PC-9 (cell line): ENCODE measurements around the gene PFKFB4. TPM values are rescaled to one million over a fixed set of nuclear protein-coding genes. Genes with fewer than 3 reads are reported as not detected.

Source experiments
- BruUV-seq: library from RNA; stranded (reverse); fragments of 400-500 nt; replicated peaks from 2 replicates; lab custom pipeline; 2021; lab: Mats Ljungman, UMichigan
- CTCF ChIA-PET: fragments of 300-600 bp; sonication (Branson Sonifier 250); formaldehyde crosslinking; loops from one replicate; lab custom pipeline; 2022; ENCODE audit warnings: antibody characterized with exemption; lab: Charles Lee
- POLR2A ChIA-PET: fragments of 300-600 bp; sonication (Branson Sonifier 250); formaldehyde crosslinking; loops from one replicate; lab custom pipeline; 2022; ENCODE audit warnings: antibody characterized with exemption; ENCODE audit not compliant: unreplicated experiment; lab: Charles Lee
- DNase-seq, 2 experiments: peaks; one replicate each; pipeline versions ENCODE4 v3.0.0 to v3.0.0-alpha.2; 2015 to 2022; ENCODE audit warnings: mixed read lengths in 1 of 2
- H2AFZ ChIP-seq: fragments of 200-600 bp; sonication (generic); 2 replicates; pipeline ENCODE4 v1.8.1; 2017; ENCODE audit warnings: antibody characterized with exemption
- H3F3A ChIP-seq: fragments of 200-600 bp; sonication (generic); 2 replicates; pipeline ENCODE4 v1.8.1; 2017; ENCODE audit warnings: antibody characterized with exemption, mild to moderate bottlenecking, low read depth; ENCODE audit not compliant: insufficient read depth
- H3K27ac ChIP-seq: fragments of 200-600 bp; sonication (generic); 2 replicates; pipeline ENCODE4 v1.6.1; 2016; ENCODE audit warnings: mixed run types
- H3K27me3 ChIP-seq: fragments of 200-600 bp; sonication (generic); 2 replicates; pipeline ENCODE4 v1.6.1; 2016; ENCODE audit warnings: low read depth, mixed run types; ENCODE audit not compliant: insufficient read depth
- H3K36me3 ChIP-seq: fragments of 200-600 bp; sonication (generic); 2 replicates; pipeline ENCODE4 v1.6.1; 2016; ENCODE audit warnings: low read depth, mixed run types
- H3K4me1 ChIP-seq: fragments of 200-600 bp; sonication (generic); replicated peaks from 2 replicates; pipeline ENCODE4 v1.6.1; 2016; ENCODE audit warnings: mixed run types; ENCODE audit not compliant: insufficient read depth
- H3K4me2 ChIP-seq: fragments of 200-600 bp; sonication (generic); 2 replicates; pipeline ENCODE4 v1.6.1; 2017; ENCODE audit warnings: mixed run types
- H3K4me3 ChIP-seq: fragments of 200-600 bp; sonication (generic); 2 replicates; pipeline ENCODE4 v1.6.1; 2016; ENCODE audit warnings: mixed run types
- H3K79me2 ChIP-seq: fragments of 200-600 bp; sonication (generic); 2 replicates; pipeline ENCODE4 v1.6.1; 2017; ENCODE audit warnings: low read depth, mixed run types
- H3K9me2 ChIP-seq: fragments of 200-600 bp; sonication (generic); 2 replicates; pipeline ENCODE4 v1.8.1; 2017; ENCODE audit warnings: mild to moderate bottlenecking; ENCODE audit not compliant: insufficient read depth
- H3K9me3 ChIP-seq: fragments of 200-600 bp; sonication (generic); 2 replicates; pipeline ENCODE4 v1.8.1; 2016; ENCODE audit warnings: low read depth; ENCODE audit not compliant: insufficient read depth
- H4K20me1 ChIP-seq: fragments of 200-600 bp; sonication (generic); 2 replicates; pipeline ENCODE4 v1.8.1; 2017; ENCODE audit not compliant: insufficient read depth
- EZH2 ChIP-seq: fragments of 200-600 bp; sonication (generic); IDR thresholded peaks from 2 replicates; pipeline ENCODE4 v1.8.0; 2017; ENCODE audit warnings: antibody characterized with exemption, low read depth
- intact Hi-C: fragments of 100-400 bp; cut with micrococcal nuclease; formaldehyde crosslinking; loops from one replicate; pipeline ENCODE4 v1.10.0; 2022; ENCODE audit not compliant: unreplicated experiment
- total RNA-seq: library from RNA; stranded (reverse); gene quantifications from 2 replicates; pipeline ENCODE4 v1.2.3, GENCODE V29; 2021
- TF ChIP-seq, protein P1 (sequence below): fragments of 200-600 bp; sonication (generic); conservative IDR thresholded peaks from 2 replicates; pipeline ENCODE4 v1.6.1; 2017; ENCODE audit warnings: mixed run types, antibody characterized with exemption, mild to moderate bottlenecking, moderate library complexity

The PFKFB4 gene
- total RNA-seq, 1 experiment from 2014 or later, result 13.3 TPM

DNA sequence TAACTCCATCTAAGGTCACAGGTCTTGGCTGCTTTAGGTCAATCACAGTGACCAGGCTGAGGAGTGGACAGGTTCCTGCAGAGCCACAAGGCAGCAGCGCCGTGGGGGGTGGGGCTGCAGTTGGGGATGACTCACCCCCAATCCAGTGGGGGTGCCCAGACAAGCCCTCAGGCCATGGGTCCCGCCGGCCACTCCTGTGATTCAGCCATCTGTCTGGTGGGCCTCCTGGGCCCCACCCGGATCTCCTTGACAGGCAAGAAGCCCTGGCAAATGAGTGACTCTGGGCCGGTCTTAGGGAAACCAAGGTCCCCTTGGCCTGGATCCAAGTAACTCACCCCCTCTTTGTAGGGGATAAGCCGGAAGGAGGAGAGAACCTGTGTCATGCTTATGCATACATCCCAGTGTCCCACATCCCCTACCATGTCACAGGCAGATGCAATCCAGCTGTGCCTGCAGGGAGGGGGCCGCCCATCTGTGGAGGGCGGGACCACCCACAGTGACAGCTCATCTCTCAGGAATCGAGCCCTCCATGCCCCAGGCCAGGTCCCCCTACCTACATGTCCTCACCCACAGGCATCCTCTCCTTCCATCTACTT lies 39.0 kb upstream of the PFKFB4 start:
- POLR2A ChIA-PET, result interaction anchor here (0.5 kb wide), 1 partner anchor 34 kb away, joined by 3 read pairs; no protein-coding TSS in a partner anchor
- peak overlapping the region; percentile 14 for H3K27ac ChIP-seq
- H3K9me3 ChIP-seq, result no peaks in the 10 kb centered on the region
- CTCF ChIA-PET, result no interaction called here
- DNase-seq, result peak; percentile 86 to 98
- no peaks in the 10 kb centered on the region for H3K36me3 ChIP-seq
- H4K20me1 ChIP-seq, result no peaks in the 10 kb centered on the region
- H3K4me2 ChIP-seq, result peak overlapping the region; percentile 92
- peak overlapping the region; percentile 62; the same call in 1 of the 2 replicates for H3K4me3 ChIP-seq
- H2AFZ ChIP-seq, result no peak overlapping the region
- no peaks in the 10 kb centered on the region for H3K9me2 ChIP-seq
- no TSS peak for BruUV-seq
- no peaks in the 10 kb centered on the region for H3K27me3 ChIP-seq
- H3K79me2 ChIP-seq, result peaks cover 16% of the 10 kb centered on the region
- TF ChIP-seq EZH2, result no peak
- TF ChIP-seq, protein P1, sequence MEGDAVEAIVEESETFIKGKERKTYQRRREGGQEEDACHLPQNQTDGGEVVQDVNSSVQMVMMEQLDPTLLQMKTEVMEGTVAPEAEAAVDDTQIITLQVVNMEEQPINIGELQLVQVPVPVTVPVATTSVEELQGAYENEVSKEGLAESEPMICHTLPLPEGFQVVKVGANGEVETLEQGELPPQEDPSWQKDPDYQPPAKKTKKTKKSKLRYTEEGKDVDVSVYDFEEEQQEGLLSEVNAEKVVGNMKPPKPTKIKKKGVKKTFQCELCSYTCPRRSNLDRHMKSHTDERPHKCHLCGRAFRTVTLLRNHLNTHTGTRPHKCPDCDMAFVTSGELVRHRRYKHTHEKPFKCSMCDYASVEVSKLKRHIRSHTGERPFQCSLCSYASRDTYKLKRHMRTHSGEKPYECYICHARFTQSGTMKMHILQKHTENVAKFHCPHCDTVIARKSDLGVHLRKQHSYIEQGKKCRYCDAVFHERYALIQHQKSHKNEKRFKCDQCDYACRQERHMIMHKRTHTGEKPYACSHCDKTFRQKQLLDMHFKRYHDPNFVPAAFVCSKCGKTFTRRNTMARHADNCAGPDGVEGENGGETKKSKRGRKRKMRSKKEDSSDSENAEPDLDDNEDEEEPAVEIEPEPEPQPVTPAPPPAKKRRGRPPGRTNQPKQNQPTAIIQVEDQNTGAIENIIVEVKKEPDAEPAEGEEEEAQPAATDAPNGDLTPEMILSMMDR, result no peak
- H3K4me1 ChIP-seq, result peaks cover 53% of the 10 kb centered on the region
- peaks cover 36% of the 10 kb centered on the region for H3F3A ChIP-seq
- intact Hi-C loops, result loop anchor here (1.0 to 5.0 kb wide), 4 partner anchors 39 to 128 kb away; partner anchors contain the start of genes CELSR3, PFKFB4 and SLC26A6

- no peak for TF ChIP-seq EZH2
- TF ChIP-seq, protein P1, result no peak
- H3K4me3 ChIP-seq, result peak within 1 kb of the TSS; percentile 62
- POLR2A ChIA-PET, result interaction anchor here (0.6 kb wide), 1 partner anchor 68 kb away, joined by 3 read pairs; the partner anchor contains the start of gene CELSR3
Measured at GRCh38 chr3:48595075-48595525, 38.5 kb upstream of the PFKFB4 start, which contains the start of gene COL7A1. Gene COL7A1 (minus strand): TSS chr3:48595329. CDS start chr3:48595159, 170 bp downstream.

GRCh38 chr3:48594417-48595049 lies 37.9 kb upstream of the PFKFB4 start:
- H3K4me2 ChIP-seq, result peak overlapping the region; percentile 92
- H4K20me1 ChIP-seq, result no peaks in the 10 kb centered on the region
- intact Hi-C loops, result loop anchor here (1.0 to 5.0 kb wide), 4 partner anchors 38 to 127 kb away; partner anchors contain the start of genes CELSR3, PFKFB4 and SLC26A6
- H3K36me3 ChIP-seq, result no peaks in the 10 kb centered on the region
- DNase-seq, result peak; percentile 46 to 66
- H3K9me2 ChIP-seq, result no peaks in the 10 kb centered on the region
- TF ChIP-seq, protein P1, result no peak
- no peak for TF ChIP-seq EZH2
- peaks cover 16% of the 10 kb centered on the region for H3K79me2 ChIP-seq
- no peaks in the 10 kb centered on the region for H3K27me3 ChIP-seq
- H3K4me3 ChIP-seq, result peak overlapping the region; percentile 62
- peak overlapping the region; percentile 19; the same call in 1 of the 2 replicates for H3K27ac ChIP-seq
- CTCF ChIA-PET, result no interaction called here
- peaks cover 29% of the 10 kb centered on the region for H3F3A ChIP-seq
- BruUV-seq, result TSS peak; percentile 55
- POLR2A ChIA-PET, result interaction anchor here (0.6 kb wide), 1 partner anchor 68 kb away, joined by 3 read pairs; the partner anchor contains the start of gene CELSR3
- peaks cover 51% of the 10 kb centered on the region for H3K4me1 ChIP-seq
- H2AFZ ChIP-seq, result peak overlapping the region; percentile 80
- no peaks in the 10 kb centered on the region for H3K9me3 ChIP-seq

More at GRCh38 chr3:48595075-48595525, 38.5 kb upstream of the PFKFB4 start, which contains the start of gene COL7A1:
- no peaks in the 10 kb centered on the region for H3K9me3 ChIP-seq
- peaks cover 35% of the 10 kb centered on the region for H3F3A ChIP-seq
- H3K79me2 ChIP-seq, result peaks cover 16% of the 10 kb centered on the region
- H3K27me3 ChIP-seq, result no peaks in the 10 kb centered on the region
- no peak for DNase-seq
- H3K4me2 ChIP-seq, result peak within 1 kb of the TSS; percentile 92
- intact Hi-C loops, result loop anchor here (1.0 to 5.0 kb wide), 4 partner anchors 38 to 128 kb away; partner anchors contain the start of genes CELSR3, PFKFB4 and SLC26A6
- H3K4me1 ChIP-seq, result peaks cover 53% of the 10 kb centered on the region
- CTCF ChIA-PET, result no interaction called here
- peak within 1 kb of the TSS; percentile 80 for H2AFZ ChIP-seq
- no peaks in the 10 kb centered on the region for H4K20me1 ChIP-seq
- no peaks in the 10 kb centered on the region for H3K9me2 ChIP-seq
- peak within 1 kb of the TSS; percentile 19 for H3K27ac ChIP-seq
- BruUV-seq, result no TSS peak
- H3K36me3 ChIP-seq, result no peaks in the 10 kb centered on the region
